B cell (primary cell): ENCODE data around the gene COL6A1.

Source experiments
- EZH2 ChIP-seq: IDR thresholded peaks from 2 replicates; pipeline ENCODE4 v1.6.1; 2012; ENCODE audit warnings: borderline replicate concordance, low read depth, mild to moderate bottlenecking, moderate library complexity, low read length; ENCODE audit not compliant: insufficient read depth, poor library complexity, severe bottlenecking
- TF ChIP-seq, protein P1 (sequence below): fragments of 200-600 bp; IDR thresholded peaks from one replicate; pipeline ENCODE4 v1.8.0; 2022; ENCODE audit warnings: antibody characterized with exemption, mild to moderate bottlenecking

DNA sequence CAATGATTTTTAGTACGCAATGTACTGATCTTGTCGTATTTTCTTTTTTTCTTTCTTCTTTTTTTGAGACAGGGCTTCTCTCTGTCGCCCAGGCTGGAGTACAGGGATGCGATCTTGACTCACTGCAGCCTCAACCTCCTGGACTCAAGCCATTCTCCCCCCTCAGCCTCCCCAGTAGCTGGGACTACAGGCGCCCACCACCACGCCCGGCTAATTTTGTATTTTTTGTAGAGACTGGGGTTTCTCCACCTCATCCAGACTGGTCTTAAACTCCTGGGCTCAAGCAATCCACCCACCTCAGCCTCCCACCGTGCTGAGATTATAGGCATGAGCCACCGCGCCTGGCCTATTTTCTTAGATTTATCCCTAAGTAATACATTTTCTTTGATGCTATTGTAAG is 72.5 kb downstream of the COL6A1 start:
- TF ChIP-seq, protein P1, sequence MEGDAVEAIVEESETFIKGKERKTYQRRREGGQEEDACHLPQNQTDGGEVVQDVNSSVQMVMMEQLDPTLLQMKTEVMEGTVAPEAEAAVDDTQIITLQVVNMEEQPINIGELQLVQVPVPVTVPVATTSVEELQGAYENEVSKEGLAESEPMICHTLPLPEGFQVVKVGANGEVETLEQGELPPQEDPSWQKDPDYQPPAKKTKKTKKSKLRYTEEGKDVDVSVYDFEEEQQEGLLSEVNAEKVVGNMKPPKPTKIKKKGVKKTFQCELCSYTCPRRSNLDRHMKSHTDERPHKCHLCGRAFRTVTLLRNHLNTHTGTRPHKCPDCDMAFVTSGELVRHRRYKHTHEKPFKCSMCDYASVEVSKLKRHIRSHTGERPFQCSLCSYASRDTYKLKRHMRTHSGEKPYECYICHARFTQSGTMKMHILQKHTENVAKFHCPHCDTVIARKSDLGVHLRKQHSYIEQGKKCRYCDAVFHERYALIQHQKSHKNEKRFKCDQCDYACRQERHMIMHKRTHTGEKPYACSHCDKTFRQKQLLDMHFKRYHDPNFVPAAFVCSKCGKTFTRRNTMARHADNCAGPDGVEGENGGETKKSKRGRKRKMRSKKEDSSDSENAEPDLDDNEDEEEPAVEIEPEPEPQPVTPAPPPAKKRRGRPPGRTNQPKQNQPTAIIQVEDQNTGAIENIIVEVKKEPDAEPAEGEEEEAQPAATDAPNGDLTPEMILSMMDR = no peak
- TF ChIP-seq EZH2 = no peak
